ENCODE data around the gene SYF2.

DNA sequence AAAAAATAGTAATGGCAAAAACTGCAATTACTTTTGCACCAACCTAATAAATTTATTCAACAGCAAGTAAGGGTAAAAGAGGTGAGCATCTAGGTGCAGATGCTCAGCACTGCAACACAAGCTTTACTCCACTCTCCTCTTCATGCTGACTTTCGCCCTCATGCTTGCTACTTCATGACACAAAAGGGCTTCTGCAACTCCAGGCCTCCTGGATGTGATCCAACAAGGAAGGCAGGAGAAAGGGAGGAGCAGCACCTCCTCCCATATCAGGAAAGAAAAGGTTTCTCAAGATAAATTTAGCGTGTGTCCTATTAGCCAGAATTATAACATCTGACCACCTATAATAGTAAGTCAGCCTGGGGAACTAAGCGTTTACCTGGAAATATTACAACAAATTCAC is 11.6 kb downstream of the SYF2 start:
- TF ChIP-seq, protein P1, sequence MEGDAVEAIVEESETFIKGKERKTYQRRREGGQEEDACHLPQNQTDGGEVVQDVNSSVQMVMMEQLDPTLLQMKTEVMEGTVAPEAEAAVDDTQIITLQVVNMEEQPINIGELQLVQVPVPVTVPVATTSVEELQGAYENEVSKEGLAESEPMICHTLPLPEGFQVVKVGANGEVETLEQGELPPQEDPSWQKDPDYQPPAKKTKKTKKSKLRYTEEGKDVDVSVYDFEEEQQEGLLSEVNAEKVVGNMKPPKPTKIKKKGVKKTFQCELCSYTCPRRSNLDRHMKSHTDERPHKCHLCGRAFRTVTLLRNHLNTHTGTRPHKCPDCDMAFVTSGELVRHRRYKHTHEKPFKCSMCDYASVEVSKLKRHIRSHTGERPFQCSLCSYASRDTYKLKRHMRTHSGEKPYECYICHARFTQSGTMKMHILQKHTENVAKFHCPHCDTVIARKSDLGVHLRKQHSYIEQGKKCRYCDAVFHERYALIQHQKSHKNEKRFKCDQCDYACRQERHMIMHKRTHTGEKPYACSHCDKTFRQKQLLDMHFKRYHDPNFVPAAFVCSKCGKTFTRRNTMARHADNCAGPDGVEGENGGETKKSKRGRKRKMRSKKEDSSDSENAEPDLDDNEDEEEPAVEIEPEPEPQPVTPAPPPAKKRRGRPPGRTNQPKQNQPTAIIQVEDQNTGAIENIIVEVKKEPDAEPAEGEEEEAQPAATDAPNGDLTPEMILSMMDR (conservative IDR thresholded peaks at IDR 0.05): no peak
- TF ChIP-seq ZFX (IDR thresholded peaks at IDR 0.05): no peak
